WTC11 (cell line): ENCODE data around the gene NLRP6.
A peak's percentile ranks its signal among the peaks of the same experiment; 100 is the strongest.

Source experiments
- CREB1 ChIP-seq: sonication (generic); formaldehyde crosslinking; IDR thresholded peaks from 2 replicates; pipeline ENCODE4 v1.8.0; 2023; ENCODE audit warnings: mild to moderate bottlenecking, missing genetic modification reagents
- NFYB ChIP-seq: sonication (generic); formaldehyde crosslinking; conservative IDR thresholded peaks from 2 replicates; pipeline ENCODE4 v1.8.0; 2022; ENCODE audit warnings: low read depth, missing genetic modification reagents
- NR3C1 ChIP-seq: sonication (generic); formaldehyde crosslinking; conservative IDR thresholded peaks from 2 replicates; pipeline ENCODE4 v1.8.1; 2023; ENCODE audit warnings: low read depth, mild to moderate bottlenecking, missing genetic modification reagents
- TEAD1 ChIP-seq: sonication (generic); formaldehyde crosslinking; IDR thresholded peaks from 2 replicates; pipeline ENCODE4 v1.8.0; 2022; ENCODE audit warnings: mild to moderate bottlenecking, missing genetic modification reagents
- TF ChIP-seq, protein P1 (sequence below): sonication (generic); formaldehyde crosslinking; IDR thresholded peaks from 2 replicates; pipeline ENCODE4 v1.8.1; 2023; ENCODE audit warnings: mild to moderate bottlenecking, missing genetic modification reagents, moderate library complexity
- TF ChIP-seq, protein P2 (sequence below): fragments of 200-600 bp; IDR thresholded peaks from 2 replicates; pipeline ENCODE4 v1.8.0; 2022; ENCODE audit warnings: antibody characterized with exemption
- TF ChIP-seq, protein P3 (sequence below): sonication (generic); formaldehyde crosslinking; IDR thresholded peaks from 2 replicates; pipeline ENCODE4 v1.8.0; 2022; ENCODE audit warnings: missing genetic modification reagents
- TF ChIP-seq, protein P4 (sequence below): sonication (generic); formaldehyde crosslinking; IDR thresholded peaks from 2 replicates; pipeline ENCODE4 v1.8.0; 2022; ENCODE audit warnings: mild to moderate bottlenecking, missing genetic modification reagents

DNA sequence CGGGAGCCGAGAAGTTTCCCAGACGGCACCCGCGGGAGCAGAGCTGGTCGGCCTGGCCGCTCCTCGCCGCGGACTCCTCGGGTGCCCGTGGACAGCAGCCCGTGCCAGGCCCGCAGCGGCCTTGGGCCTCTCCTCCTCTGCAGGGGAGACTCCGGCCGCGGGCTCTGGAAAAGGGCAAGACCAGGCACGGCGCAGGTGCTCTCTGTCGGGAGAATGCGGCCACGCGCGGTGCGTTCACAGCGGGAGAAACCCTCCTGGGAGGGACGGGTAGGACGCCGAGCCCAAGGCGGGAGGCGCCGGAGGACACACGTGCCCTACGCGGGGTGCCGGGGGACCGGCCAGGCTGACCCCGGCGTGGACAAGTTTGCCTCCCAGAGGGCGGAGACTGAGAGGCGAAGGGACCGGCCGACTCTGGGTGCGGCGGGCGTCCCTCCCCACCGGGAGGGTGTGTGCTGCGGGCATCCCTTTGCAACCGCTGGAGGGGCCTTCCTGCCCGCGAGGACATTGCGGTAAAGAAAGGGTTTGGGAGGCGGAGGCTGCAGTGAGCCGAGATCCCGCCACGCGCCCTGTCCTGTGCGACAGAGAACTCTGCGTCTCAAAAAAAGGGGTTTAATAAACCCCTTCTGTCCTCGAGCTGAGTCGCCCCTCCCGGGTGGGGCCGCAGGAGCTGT lies 38.0 kb downstream of the NLRP6 start:
- 0 out of 2 replicates have a peak, but pooled peaks have one; percentile 32 for TF ChIP-seq TEAD1 (CRISPR knock-in tag)
- 0 out of 2 replicates have a peak, but pooled peaks have one; percentile 24 for TF ChIP-seq NFYB
- TF ChIP-seq, protein P1, sequence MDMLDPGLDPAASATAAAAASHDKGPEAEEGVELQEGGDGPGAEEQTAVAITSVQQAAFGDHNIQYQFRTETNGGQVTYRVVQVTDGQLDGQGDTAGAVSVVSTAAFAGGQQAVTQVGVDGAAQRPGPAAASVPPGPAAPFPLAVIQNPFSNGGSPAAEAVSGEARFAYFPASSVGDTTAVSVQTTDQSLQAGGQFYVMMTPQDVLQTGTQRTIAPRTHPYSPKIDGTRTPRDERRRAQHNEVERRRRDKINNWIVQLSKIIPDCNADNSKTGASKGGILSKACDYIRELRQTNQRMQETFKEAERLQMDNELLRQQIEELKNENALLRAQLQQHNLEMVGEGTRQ (CRISPR knock-in tag), result no peak
- TF ChIP-seq, protein P2, sequence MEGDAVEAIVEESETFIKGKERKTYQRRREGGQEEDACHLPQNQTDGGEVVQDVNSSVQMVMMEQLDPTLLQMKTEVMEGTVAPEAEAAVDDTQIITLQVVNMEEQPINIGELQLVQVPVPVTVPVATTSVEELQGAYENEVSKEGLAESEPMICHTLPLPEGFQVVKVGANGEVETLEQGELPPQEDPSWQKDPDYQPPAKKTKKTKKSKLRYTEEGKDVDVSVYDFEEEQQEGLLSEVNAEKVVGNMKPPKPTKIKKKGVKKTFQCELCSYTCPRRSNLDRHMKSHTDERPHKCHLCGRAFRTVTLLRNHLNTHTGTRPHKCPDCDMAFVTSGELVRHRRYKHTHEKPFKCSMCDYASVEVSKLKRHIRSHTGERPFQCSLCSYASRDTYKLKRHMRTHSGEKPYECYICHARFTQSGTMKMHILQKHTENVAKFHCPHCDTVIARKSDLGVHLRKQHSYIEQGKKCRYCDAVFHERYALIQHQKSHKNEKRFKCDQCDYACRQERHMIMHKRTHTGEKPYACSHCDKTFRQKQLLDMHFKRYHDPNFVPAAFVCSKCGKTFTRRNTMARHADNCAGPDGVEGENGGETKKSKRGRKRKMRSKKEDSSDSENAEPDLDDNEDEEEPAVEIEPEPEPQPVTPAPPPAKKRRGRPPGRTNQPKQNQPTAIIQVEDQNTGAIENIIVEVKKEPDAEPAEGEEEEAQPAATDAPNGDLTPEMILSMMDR, result no peak
- no peak for TF ChIP-seq CREB1 (CRISPR knock-in tag)
- no peak for TF ChIP-seq NR3C1 (CRISPR knock-in tag)
- TF ChIP-seq, protein P3, sequence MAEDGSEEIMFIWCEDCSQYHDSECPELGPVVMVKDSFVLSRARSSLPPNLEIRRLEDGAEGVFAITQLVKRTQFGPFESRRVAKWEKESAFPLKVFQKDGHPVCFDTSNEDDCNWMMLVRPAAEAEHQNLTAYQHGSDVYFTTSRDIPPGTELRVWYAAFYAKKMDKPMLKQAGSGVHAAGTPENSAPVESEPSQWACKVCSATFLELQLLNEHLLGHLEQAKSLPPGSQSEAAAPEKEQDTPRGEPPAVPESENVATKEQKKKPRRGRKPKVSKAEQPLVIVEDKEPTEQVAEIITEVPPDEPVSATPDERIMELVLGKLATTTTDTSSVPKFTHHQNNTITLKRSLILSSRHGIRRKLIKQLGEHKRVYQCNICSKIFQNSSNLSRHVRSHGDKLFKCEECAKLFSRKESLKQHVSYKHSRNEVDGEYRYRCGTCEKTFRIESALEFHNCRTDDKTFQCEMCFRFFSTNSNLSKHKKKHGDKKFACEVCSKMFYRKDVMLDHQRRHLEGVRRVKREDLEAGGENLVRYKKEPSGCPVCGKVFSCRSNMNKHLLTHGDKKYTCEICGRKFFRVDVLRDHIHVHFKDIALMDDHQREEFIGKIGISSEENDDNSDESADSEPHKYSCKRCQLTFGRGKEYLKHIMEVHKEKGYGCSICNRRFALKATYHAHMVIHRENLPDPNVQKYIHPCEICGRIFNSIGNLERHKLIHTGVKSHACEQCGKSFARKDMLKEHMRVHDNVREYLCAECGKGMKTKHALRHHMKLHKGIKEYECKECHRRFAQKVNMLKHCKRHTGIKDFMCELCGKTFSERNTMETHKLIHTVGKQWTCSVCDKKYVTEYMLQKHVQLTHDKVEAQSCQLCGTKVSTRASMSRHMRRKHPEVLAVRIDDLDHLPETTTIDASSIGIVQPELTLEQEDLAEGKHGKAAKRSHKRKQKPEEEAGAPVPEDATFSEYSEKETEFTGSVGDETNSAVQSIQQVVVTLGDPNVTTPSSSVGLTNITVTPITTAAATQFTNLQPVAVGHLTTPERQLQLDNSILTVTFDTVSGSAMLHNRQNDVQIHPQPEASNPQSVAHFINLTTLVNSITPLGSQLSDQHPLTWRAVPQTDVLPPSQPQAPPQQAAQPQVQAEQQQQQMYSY (CRISPR knock-in tag), result 0 out of 2 replicates have a peak, but pooled peaks have one; percentile 19
- TF ChIP-seq, protein P4, sequence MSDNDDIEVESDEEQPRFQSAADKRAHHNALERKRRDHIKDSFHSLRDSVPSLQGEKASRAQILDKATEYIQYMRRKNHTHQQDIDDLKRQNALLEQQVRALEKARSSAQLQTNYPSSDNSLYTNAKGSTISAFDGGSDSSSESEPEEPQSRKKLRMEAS (CRISPR knock-in tag), result 0 out of 2 replicates have a peak, but pooled peaks have one; percentile 70
